HG03432 (cell line): ENCODE measurements around the gene JAKMIP1.

ENCODE experiments used
- ATAC-seq: cut with Tn5 transposase; IDR thresholded peaks from one replicate; pipeline ENCODE4 v1.9.1; 2021; ENCODE audit warnings: mild to moderate bottlenecking, moderate library complexity; ENCODE audit not compliant: unreplicated experiment

The JAKMIP1 gene

DNA sequence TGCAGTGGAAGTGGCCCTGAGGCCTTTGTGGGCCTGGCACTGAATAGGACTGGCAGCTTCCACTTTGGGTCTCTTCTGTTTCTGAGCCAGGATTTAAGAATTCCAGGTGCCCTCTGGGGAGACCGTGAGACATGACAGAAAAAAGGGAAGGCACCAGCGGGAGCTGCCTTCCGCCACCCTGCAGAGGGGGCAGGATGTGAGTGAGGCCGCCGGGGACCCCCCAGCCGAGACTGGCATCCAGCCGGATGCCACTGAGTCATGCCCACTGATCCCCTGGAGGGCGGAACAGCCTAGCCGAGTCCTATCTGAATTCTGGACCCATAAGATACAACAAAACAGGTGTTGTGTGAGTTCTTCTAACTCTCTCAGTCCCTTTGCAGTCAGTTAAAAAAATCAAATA, 223.4 kb downstream of the JAKMIP1 start:
- no peak for ATAC-seq

DNA sequence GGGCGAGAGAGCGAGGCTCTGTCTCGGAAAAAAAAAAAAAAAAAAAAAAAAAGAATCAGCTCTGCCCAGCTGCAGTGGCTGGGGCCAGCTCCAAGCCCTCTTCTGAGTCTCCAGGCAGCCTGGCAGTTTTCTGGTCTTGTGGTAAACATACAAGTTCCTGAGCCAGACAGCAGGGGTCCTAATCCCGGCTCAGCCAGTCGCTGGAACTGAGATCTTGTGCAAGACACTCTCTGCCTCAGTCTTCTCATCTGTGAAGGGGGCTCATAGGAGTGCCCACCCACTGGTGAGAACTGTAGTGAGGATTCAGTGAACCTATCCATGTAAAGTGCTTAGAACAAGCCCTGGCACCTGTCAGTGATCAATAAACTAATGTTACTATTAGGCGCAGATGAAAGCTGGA, 223.9 kb downstream of the JAKMIP1 start:
- no peak for ATAC-seq
